Measurements from ENCODE around the gene SMYD2. TPM values are rescaled to one million over a fixed set of nuclear protein-coding genes. Genes with fewer than 3 reads are reported as not detected.

The SMYD2 gene
- total RNA-seq, 1 donor from 2014 or later, result 18.2 TPM

DNA sequence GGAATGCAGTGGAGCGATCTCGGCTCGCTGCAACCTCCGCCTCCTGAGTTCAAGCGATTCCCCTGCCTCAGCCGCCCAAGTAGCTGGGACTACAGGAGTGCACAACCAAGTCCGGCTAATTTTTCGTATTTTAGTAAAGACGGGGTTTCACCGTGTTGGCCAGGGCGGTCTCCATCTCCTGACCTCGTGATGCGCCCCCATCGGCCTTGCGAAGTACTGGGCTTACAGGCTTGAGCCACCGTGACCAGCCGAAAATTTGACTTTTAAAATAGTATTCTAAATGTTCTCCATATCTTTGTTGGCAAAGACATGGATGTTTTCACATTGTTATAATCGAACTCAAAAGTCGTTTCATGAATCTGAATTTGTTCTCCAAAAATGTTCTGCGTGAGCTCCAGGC is 36.7 kb upstream of the SMYD2 start:
- intact Hi-C loops (cut with DNase I), result no loop called here
- H3K36me3 ChIP-seq, result no peaks in the 10 kb centered on the region
- H3K9me3 ChIP-seq, result no peaks in the 10 kb centered on the region
- no peak overlapping the region for H3K4me3 ChIP-seq
- no peaks in the 10 kb centered on the region for H3K27me3 ChIP-seq
- H3K27ac ChIP-seq, result no peak overlapping the region
- H3K4me1 ChIP-seq, result no peaks in the 10 kb centered on the region
- no peak for TF ChIP-seq POLR2AphosphoS5 (IDR thresholded peaks at IDR 0.05; ENCODE audit: insufficient read depth in 1 of 2, low read depth in 1 of 2)
- no peak for DNase-seq (ENCODE audit: extremely low spot score in 2 of 2)

DNA sequence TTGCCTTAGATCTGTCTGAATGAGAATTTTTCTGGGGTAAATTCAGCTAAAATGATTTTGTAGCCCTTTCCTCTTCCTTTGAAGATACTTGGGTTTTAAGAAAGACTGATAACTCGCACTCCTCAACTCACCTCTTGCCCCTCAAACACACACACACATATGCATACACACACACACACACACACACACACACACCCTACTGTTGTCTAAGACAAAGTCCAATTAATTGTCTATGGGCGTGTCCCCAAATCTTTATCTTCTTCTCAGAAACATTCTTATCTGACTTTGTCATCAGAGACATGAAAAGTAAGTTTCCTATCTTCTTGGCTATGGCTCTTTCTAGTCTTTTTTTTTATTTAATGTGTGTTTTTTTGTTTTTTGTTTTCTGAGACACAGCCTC is 36.1 kb upstream of the SMYD2 start:
- no peak overlapping the region for H3K4me3 ChIP-seq
- intact Hi-C loops (cut with DNase I), result no loop called here

DNA sequence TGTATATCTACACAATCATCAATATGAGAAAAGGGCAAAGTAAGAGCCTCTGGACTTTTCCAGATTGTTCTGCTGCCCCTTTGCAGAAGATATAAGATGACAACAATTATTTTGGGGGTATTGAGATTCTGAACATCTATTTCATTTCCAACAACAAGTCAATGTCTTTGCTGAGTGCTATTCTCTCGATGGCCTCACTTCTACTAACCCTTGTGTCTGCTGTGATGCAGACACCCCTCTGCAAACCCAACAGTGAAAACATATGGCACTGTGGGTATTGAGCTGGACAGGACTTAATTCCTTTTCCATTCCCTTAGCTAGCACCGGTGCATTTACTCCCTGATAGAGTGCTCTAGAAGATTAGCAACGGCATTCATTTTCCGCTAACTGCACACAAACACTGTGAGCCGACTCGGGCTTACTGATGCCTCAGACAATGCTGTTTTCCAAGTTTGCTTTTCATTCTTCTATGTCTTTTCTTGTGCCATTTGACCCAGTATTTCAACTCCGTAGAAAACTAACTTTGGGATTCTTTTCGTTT is 33.4 kb upstream of the SMYD2 start:
- no peak overlapping the region for H3K4me3 ChIP-seq
- no peak for DNase-seq (ENCODE audit: extremely low spot score in 2 of 2)
- no peaks in the 10 kb centered on the region for H3K27me3 ChIP-seq
- TF ChIP-seq, protein P1, sequence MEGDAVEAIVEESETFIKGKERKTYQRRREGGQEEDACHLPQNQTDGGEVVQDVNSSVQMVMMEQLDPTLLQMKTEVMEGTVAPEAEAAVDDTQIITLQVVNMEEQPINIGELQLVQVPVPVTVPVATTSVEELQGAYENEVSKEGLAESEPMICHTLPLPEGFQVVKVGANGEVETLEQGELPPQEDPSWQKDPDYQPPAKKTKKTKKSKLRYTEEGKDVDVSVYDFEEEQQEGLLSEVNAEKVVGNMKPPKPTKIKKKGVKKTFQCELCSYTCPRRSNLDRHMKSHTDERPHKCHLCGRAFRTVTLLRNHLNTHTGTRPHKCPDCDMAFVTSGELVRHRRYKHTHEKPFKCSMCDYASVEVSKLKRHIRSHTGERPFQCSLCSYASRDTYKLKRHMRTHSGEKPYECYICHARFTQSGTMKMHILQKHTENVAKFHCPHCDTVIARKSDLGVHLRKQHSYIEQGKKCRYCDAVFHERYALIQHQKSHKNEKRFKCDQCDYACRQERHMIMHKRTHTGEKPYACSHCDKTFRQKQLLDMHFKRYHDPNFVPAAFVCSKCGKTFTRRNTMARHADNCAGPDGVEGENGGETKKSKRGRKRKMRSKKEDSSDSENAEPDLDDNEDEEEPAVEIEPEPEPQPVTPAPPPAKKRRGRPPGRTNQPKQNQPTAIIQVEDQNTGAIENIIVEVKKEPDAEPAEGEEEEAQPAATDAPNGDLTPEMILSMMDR (IDR thresholded peaks at IDR 0.05), result no peak
- TF ChIP-seq POLR2AphosphoS5 (IDR thresholded peaks at IDR 0.05; ENCODE audit: insufficient read depth in 1 of 2, low read depth in 1 of 2), result no peak
- TF ChIP-seq POLR2A (IDR thresholded peaks at IDR 0.05), result no peak
- no peaks in the 10 kb centered on the region for H3K4me1 ChIP-seq
- no peaks in the 10 kb centered on the region for H3K9me3 ChIP-seq
- intact Hi-C loops (cut with DNase I), result no loop called here
- no peaks in the 10 kb centered on the region for H3K36me3 ChIP-seq
- no peak overlapping the region for H3K27ac ChIP-seq

More for the DNA sequence above, 36.1 kb upstream of the SMYD2 start:
- TF ChIP-seq POLR2A (IDR thresholded peaks at IDR 0.05) (no peak), POLR2AphosphoS5 (IDR thresholded peaks at IDR 0.05; ENCODE audit: insufficient read depth in 1 of 2, low read depth in 1 of 2) (no peak)
- TF ChIP-seq, protein P1 (IDR thresholded peaks at IDR 0.05), result no peak
- H3K27ac ChIP-seq, result no peak overlapping the region
- no peaks in the 10 kb centered on the region for H3K27me3 ChIP-seq
- no peak for DNase-seq (ENCODE audit: extremely low spot score in 2 of 2)
- H3K36me3 ChIP-seq, result no peaks in the 10 kb centered on the region
- no peaks in the 10 kb centered on the region for H3K9me3 ChIP-seq
- H3K4me1 ChIP-seq, result no peaks in the 10 kb centered on the region

GRCh38 chr1:214248311-214249085 is 32.5 kb upstream of the SMYD2 start:
- intact Hi-C loops (cut with DNase I), result no loop called here
- no peak for TF ChIP-seq POLR2AphosphoS5 (IDR thresholded peaks at IDR 0.05; ENCODE audit: insufficient read depth in 1 of 2, low read depth in 1 of 2)
- TF ChIP-seq, protein P1 (IDR thresholded peaks at IDR 0.05), result no peak
- TF ChIP-seq POLR2A (IDR thresholded peaks at IDR 0.05), result no peak
- H3K9me3 ChIP-seq, result no peaks in the 10 kb centered on the region

DNA sequence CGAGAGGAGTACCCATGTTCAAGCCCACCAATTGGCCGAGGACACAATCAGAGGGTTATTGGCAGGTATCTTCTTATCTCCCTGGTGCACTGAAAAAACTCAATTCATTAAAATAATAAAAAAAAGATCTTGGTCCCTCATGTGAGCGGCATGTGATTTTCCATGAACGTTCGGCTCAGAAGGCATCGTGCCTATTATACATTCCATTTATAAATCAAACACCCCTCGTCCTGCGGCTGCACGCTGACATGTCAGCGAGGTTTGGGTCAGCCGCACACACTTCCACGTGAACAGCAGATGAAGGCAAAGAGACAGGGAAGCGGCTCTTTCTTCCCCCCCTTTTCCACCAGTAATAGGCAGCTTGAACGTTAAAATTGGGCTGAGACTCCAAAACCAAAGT is 31.3 kb upstream of the SMYD2 start:
- intact Hi-C loops (cut with DNase I), result no loop called here
- H3K27me3 ChIP-seq, result no peaks in the 10 kb centered on the region
- no peaks in the 10 kb centered on the region for H3K36me3 ChIP-seq
- H3K27ac ChIP-seq, result no peak overlapping the region
- no peak overlapping the region for H3K4me3 ChIP-seq
- H3K9me3 ChIP-seq, result no peaks in the 10 kb centered on the region
- no peaks in the 10 kb centered on the region for H3K4me1 ChIP-seq
- TF ChIP-seq POLR2AphosphoS5 (IDR thresholded peaks at IDR 0.05; ENCODE audit: insufficient read depth in 1 of 2, low read depth in 1 of 2), result no peak
- TF ChIP-seq POLR2A (IDR thresholded peaks at IDR 0.05), result no peak
- TF ChIP-seq, protein P1 (IDR thresholded peaks at IDR 0.05), result no peak
- DNase-seq (ENCODE audit: extremely low spot score in 2 of 2), result no peak

More at GRCh38 chr1:214248311-214249085, 32.5 kb upstream of the SMYD2 start:
- Histone ChIP-seq H3K36me3 (no peaks in the 10 kb centered on the region), H3K4me1 (no peaks in the 10 kb centered on the region), H3K27me3 (no peaks in the 10 kb centered on the region), H3K4me3 (no peak overlapping the region), H3K27ac (no peak overlapping the region)
- DNase-seq (ENCODE audit: extremely low spot score in 2 of 2), result no peak
